Peyer's patch (tissue), 4 donors: ENCODE measurements around the gene KLF12.

Experiments
- CTCF ChIP-seq, 6 experiments: fragments of 450-650 bp in 4 of 6; fragments of 200-600 bp in 2 of 6; sonication (generic) in 1 of 6; IDR thresholded peaks; one replicate each; pipeline ENCODE4 v1.5.1; 2017 to 2019; ENCODE audit warnings: antibody characterized with exemption in 6 of 6, mild to moderate bottlenecking in 3 of 6, moderate library complexity in 1 of 6
- POLR2A ChIP-seq, 2 donors: fragments of 450-650 bp; IDR thresholded peaks; one replicate each; pipeline ENCODE4 v1.5.1; 2017; ENCODE audit warnings: antibody characterized with exemption in 2 of 2, mild to moderate bottlenecking in 2 of 2, moderate library complexity in 2 of 2

DNA sequence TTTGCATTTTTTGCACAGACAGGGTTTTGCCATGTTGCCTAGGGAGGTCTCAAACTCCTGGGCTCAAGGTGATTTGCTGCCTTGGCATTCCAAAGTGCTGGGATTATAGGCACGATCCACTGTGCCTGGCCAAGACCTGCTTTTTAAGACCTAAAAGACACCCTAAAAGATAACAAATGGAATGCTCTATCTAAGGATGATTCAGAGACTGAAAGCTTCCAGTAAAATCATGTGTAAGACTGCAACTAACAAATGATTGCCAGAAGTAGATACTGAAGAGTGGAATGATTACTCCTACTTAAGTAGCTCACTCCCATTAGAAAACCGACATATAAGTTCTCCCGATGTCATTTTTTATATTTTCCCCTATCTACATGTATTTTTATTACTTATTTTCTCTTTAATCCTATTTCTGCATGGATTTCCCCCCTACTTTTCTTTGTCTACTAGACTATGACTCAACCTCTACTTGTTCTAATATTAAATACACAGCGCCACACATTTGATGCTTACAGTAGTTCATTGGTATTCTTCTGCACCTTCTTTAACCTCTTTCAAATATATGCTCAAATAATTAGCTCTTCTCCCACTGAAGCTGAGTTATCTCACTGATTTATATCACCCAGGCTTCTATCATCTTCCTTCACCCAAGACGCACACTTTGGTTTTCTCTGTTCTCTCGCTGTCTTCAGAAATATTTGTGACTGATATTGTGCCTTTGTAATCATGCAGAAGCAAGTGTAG, 32.2 kb upstream of the KLF12 start:
- TF ChIP-seq CTCF (IDR thresholded peaks at IDR 0.05), result no peak
- no peak for TF ChIP-seq POLR2A (IDR thresholded peaks at IDR 0.05)
